Upper lobe of left lung (tissue), 6 donors: ENCODE data around the gene TLE2. TPM values are rescaled to one million over a fixed set of nuclear protein-coding genes. Genes with fewer than 3 reads are reported as not detected.
"Not testable (repeated sequence)": the region's sequence is repeated elsewhere in the genome, so short reads cannot be mapped to it uniquely, and the experiment has no call there.

Experiments used
- ATAC-seq, 2 donors: fragments of 200-7000 bp; cut with Tn5 transposase; one replicate each; pipeline ENCODE4 v1.9.1; 2022; ENCODE audit warnings: mild to moderate bottlenecking in 2 of 2, moderate library complexity in 2 of 2; ENCODE audit not compliant: low FRiP score in 2 of 2
- DNase-seq, 2 donors: peaks; one replicate each; pipeline ENCODE4 v3.0.0-alpha.2; 2019 to 2020
- H3K27ac ChIP-seq, 4 donors: fragments of 200-600 bp; sonication (generic); one replicate each; pipeline ENCODE4 v1.5.1; 2016 to 2019
- H3K27me3 ChIP-seq, 4 donors: fragments of 200-600 bp; sonication (generic); one replicate each; pipeline ENCODE4 v1.5.1; 2017 to 2019
- H3K36me3 ChIP-seq, 4 donors: fragments of 200-600 bp; sonication (generic); one replicate each; pipeline ENCODE4 v1.5.1; 2016 to 2019
- H3K4me1 ChIP-seq, 4 donors: fragments of 200-600 bp; sonication (generic); one replicate each; pipeline ENCODE4 v1.5.1; 2018 to 2019
- H3K4me3 ChIP-seq, 4 donors: fragments of 200-600 bp; sonication (generic); one replicate each; pipeline ENCODE4 v1.5.1; 2017 to 2019; ENCODE audit warnings: mild to moderate bottlenecking in 2 of 4, moderate library complexity in 1 of 4
- H3K9me3 ChIP-seq, 4 donors: fragments of 200-600 bp; sonication (generic); one replicate each; pipeline ENCODE4 v1.5.1; 2018 to 2019
- CTCF ChIP-seq, 6 experiments: fragments of 450-650 bp in 4 of 6; fragments of 200-600 bp in 2 of 6; sonication (generic) in 2 of 6; IDR thresholded peaks; one replicate each; pipeline ENCODE4 v1.5.1; 2016 to 2019; ENCODE audit warnings: antibody characterized with exemption in 6 of 6
- EP300 ChIP-seq, 4 donors: sonication (generic); formaldehyde crosslinking; IDR thresholded peaks; one replicate each; pipeline ENCODE4 v1.5.1; 2017; ENCODE audit warnings: antibody characterized with exemption in 4 of 4, control low read depth in 2 of 4
- POLR2A ChIP-seq, 4 donors: fragments of 450-650 bp; IDR thresholded peaks; one replicate each; pipeline ENCODE4 v1.5.1; 2016 to 2017; ENCODE audit warnings: antibody characterized with exemption in 4 of 4, mild to moderate bottlenecking in 2 of 4
- POLR2AphosphoS5 ChIP-seq, 2 donors: sonication (generic); formaldehyde crosslinking; IDR thresholded peaks; one replicate each; pipeline ENCODE4 v1.5.1; 2017; ENCODE audit warnings: antibody characterized with exemption in 2 of 2
- WGBS, 2 donors: methylation state at CpG; one replicate each; pipeline ENCODE4 v1.1.5; 2017 to 2018; 5-methylcytosine and 5-hydroxymethylcytosine counted together
- total RNA-seq, 6 donors: library from RNA; depleted of rRNA in 4 of 6; stranded (reverse); fragments of >200 nt in 4 of 6; gene quantifications; one replicate each; pipeline versions ENCODE4 v1.1.0 to v1.2.1, GENCODE V29; 2016 to 2021
- donor health status: DM: no; HTN: no; CAD: no; lungs with moderate emphysema.
- donor health status: DM: no; HTN: yes; CAD: no; lungs with severe emphysema.

TLE2 gene
- total RNA-seq, 6 donors from 2014 or later: 35.0 to 115 (median 56.0) TPM

GRCh38 chr19:2970201-2970835, 58.8 kb downstream of the TLE2 start:
- no peaks in the 10 kb centered on the region for H3K9me3 ChIP-seq
- no peaks in the 10 kb centered on the region for H3K27me3 ChIP-seq
- WGBS, 2 donors: 59 to 84% methylated on average over 9 of the region's 9 CpGs
- TF ChIP-seq CTCF (IDR thresholded peaks at IDR 0.05) (no peak), POLR2AphosphoS5 (IDR thresholded peaks at IDR 0.05) (peak in 1 of 2 donors; percentile 65), EP300 (IDR thresholded peaks at IDR 0.05) (peak in 1 of 4 donors; percentile 22), POLR2A (IDR thresholded peaks at IDR 0.05) (no peak)
- H3K4me1 ChIP-seq: peaks cover 60 to 71% (median 69%) of the 10 kb centered on the region in 4 donors
- H3K4me3 ChIP-seq: no peak overlapping the region
- peak overlapping the region; percentile 78 to 86 (median 82) for H3K27ac ChIP-seq
- DNase-seq (no peak), ATAC-seq (peak; percentile 10 to 20)
- H3K36me3 ChIP-seq: no peaks in the 10 kb centered on the region

GRCh38 chr19:2969104-2969504, 60.0 kb downstream of the TLE2 start:
- TF ChIP-seq POLR2AphosphoS5 (IDR thresholded peaks at IDR 0.05) (peak in 1 of 2 donors; percentile 35), EP300 (IDR thresholded peaks at IDR 0.05) (no peak), CTCF (IDR thresholded peaks at IDR 0.05) (no peak), POLR2A (IDR thresholded peaks at IDR 0.05) (no peak)
- H3K27ac ChIP-seq: peak overlapping the region; percentile 78 to 86 (median 80)
- WGBS, 2 donors: 14 to 20% methylated on average over 5 of the region's 5 CpGs
- H3K27me3 ChIP-seq: no peaks in the 10 kb centered on the region
- no peaks in the 10 kb centered on the region for H3K9me3 ChIP-seq
- H3K36me3 ChIP-seq: no peaks in the 10 kb centered on the region
- ATAC-seq: peak in 1 of 2 donors; percentile 42
- no peak overlapping the region for H3K4me3 ChIP-seq
- H3K4me1 ChIP-seq: peaks cover 48 to 59% (median 57%) of the 10 kb centered on the region in 4 donors
- no peak for DNase-seq

- WGBS, 2 donors: 79 to 92% methylated on average over 8 of the region's 8 CpGs
- ATAC-seq (no peak), DNase-seq (no peak)
- Histone ChIP-seq H3K27ac (no peak overlapping the region), H3K9me3 (no peaks in the 10 kb centered on the region), H3K27me3 (no peaks in the 10 kb centered on the region), H3K4me3 (no peak overlapping the region), H3K4me1 (peaks cover 43 to 48% (median 46%) of the 10 kb centered on the region in 4 donors), H3K36me3 (no peaks in the 10 kb centered on the region)
- TF ChIP-seq POLR2AphosphoS5 (IDR thresholded peaks at IDR 0.05) (no peak), CTCF (IDR thresholded peaks at IDR 0.05) (no peak), POLR2A (IDR thresholded peaks at IDR 0.05) (no peak), EP300 (IDR thresholded peaks at IDR 0.05) (no peak)
These were observed 61.1 kb downstream of the TLE2 start for GRCh38 chr19:2967972-2968371.

- DNase-seq (no peak), ATAC-seq (no peak)
- Histone ChIP-seq H3K4me1 (peaks cover 16 to 25% (median 18%) of the 10 kb centered on the region in 4 donors), H3K9me3 (no peaks in the 10 kb centered on the region), H3K27me3 (no peaks in the 10 kb centered on the region), H3K4me3 (no peak overlapping the region), H3K27ac (no peak overlapping the region), H3K36me3 (no peaks in the 10 kb centered on the region)
- WGBS, 2 donors: 97% methylated on average over 5 of the region's 5 CpGs
- TF ChIP-seq EP300 (IDR thresholded peaks at IDR 0.05): no peak
- no peak for TF ChIP-seq POLR2AphosphoS5 (IDR thresholded peaks at IDR 0.05)
- TF ChIP-seq CTCF (IDR thresholded peaks at IDR 0.05): no peak
- no peak for TF ChIP-seq POLR2A (IDR thresholded peaks at IDR 0.05)
These were observed 64.2 kb downstream of the TLE2 start for GRCh38 chr19:2964874-2965273.

- H3K4me3 ChIP-seq, DNase-seq, H3K27ac ChIP-seq, H3K36me3 ChIP-seq, H3K9me3 ChIP-seq, ATAC-seq, H3K27me3 ChIP-seq: not testable (repeated sequence)
- 88 to 92% methylated on average over 12 of the region's 12 CpGs for WGBS, 2 donors
- peaks cover 5 to 13% (median 8%) of the 10 kb centered on the region in 4 donors for H3K4me1 ChIP-seq
These were observed 65.4 kb downstream of the TLE2 start for GRCh38 chr19:2963631-2964030.
